ENCODE data around the gene ERAP2.

DNA sequence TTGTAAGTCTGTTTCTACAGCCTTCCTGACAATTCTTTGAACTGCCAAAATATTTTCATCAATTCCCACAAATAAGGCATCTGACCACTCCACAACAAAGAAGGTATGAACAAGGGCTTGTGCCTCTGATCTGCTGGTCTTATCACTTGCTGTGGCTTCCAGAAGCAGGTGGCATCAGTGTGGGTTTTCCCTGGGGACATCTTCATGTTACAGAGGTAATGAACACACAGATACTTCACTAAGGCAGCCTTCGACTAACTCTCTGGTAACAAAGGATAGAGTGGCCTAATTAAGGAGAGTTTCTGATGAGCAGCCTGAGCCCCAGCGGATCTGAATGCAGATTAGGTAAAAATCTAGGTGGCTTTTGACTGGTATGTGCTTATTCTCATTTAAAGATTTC is 15.2 kb upstream of the ERAP2 start:
- TF ChIP-seq POLR2A (IDR thresholded peaks at IDR 0.05; ENCODE audit: low read length) = no peak
- TF ChIP-seq GATA1 (IDR thresholded peaks at IDR 0.05; ENCODE audit: low read depth, low read length) = no peak
